Hippocampal formation (tissue), 2 donors: ENCODE measurements around the gene COL4A1.
A peak's percentile ranks its signal among the peaks of the same experiment; 100 is the strongest.
"Not testable (repeated sequence)": the region's sequence is repeated elsewhere in the genome, so short reads cannot be mapped to it uniquely, and the experiment has no call there.

Experiments used
- DNase-seq, 2 donors: peaks; one replicate each; lab custom pipeline; 2025; lab: John Stamatoyannopoulos, UW

The COL4A1 gene

GRCh38 chr13:110114316-110114715, 192.6 kb downstream of the COL4A1 start:
- DNase-seq: no peak

- no peak for DNase-seq
Measured at GRCh38 chr13:110113284-110113764, 193.6 kb downstream of the COL4A1 start.

GRCh38 chr13:110112379-110112778, 194.6 kb downstream of the COL4A1 start:
- not testable (repeated sequence) for DNase-seq

- DNase-seq: no peak
Measured at GRCh38 chr13:110110783-110111182, 196.2 kb downstream of the COL4A1 start.

- peak in 1 of 2 donors; percentile 43 for DNase-seq
Measured at GRCh38 chr13:110109910-110110309, 197.0 kb downstream of the COL4A1 start.

GRCh38 chr13:110109140-110109783, 197.7 kb downstream of the COL4A1 start:
- DNase-seq: no peak

- DNase-seq: peak; percentile 63 to 79
Measured at GRCh38 chr13:110108348-110109139, 198.4 kb downstream of the COL4A1 start.

GRCh38 chr13:110107568-110108347, 199.2 kb downstream of the COL4A1 start:
- DNase-seq: no peak

GRCh38 chr13:110106726-110107125, 200.2 kb downstream of the COL4A1 start:
- DNase-seq: peak in 1 of 2 donors; percentile 3

- no peak for DNase-seq
Measured at GRCh38 chr13:110105136-110105535, 201.8 kb downstream of the COL4A1 start.

- no peak for DNase-seq
Measured at GRCh38 chr13:110103534-110103933, 203.4 kb downstream of the COL4A1 start.

GRCh38 chr13:110103026-110103425, 203.9 kb downstream of the COL4A1 start:
- no peak for DNase-seq

GRCh38 chr13:110102053-110102452, 204.9 kb downstream of the COL4A1 start:
- no peak for DNase-seq

GRCh38 chr13:110099922-110100321, 207.0 kb downstream of the COL4A1 start:
- no peak for DNase-seq
